GM13977 (cell line): ENCODE measurements around the gene SH3RF3.
A peak's percentile ranks its signal among the peaks of the same experiment; 100 is the strongest.

ENCODE experiments used
- DNase-seq: peaks from one replicate; pipeline ENCODE4 v3.0.0; 2012; ENCODE audit warnings: low spot score
- in situ Hi-C: fragments of 300-500 bp; cut with MboI; formaldehyde crosslinking; loops from one replicate; pipeline ENCODE4 v1.12.0; 2022; ENCODE audit warnings: low sequenced_read_pairs, low pct_unique_long_range_greater_than_20kb, mixed read lengths, inconsistent platforms; ENCODE audit not compliant: unreplicated experiment
- TF ChIP-seq, protein P1 (sequence below): IDR thresholded peaks from 2 replicates; pipeline ENCODE4 v1.5.1; 2012; ENCODE audit warnings: mild to moderate bottlenecking, control low read depth; ENCODE audit not compliant: insufficient read depth; ENCODE audit errors: extremely low read depth, missing control alignments

Gene SH3RF3

GRCh38 chr2:109210431-109211200, 81.6 kb downstream of the SH3RF3 start:
- TF ChIP-seq, protein P1, sequence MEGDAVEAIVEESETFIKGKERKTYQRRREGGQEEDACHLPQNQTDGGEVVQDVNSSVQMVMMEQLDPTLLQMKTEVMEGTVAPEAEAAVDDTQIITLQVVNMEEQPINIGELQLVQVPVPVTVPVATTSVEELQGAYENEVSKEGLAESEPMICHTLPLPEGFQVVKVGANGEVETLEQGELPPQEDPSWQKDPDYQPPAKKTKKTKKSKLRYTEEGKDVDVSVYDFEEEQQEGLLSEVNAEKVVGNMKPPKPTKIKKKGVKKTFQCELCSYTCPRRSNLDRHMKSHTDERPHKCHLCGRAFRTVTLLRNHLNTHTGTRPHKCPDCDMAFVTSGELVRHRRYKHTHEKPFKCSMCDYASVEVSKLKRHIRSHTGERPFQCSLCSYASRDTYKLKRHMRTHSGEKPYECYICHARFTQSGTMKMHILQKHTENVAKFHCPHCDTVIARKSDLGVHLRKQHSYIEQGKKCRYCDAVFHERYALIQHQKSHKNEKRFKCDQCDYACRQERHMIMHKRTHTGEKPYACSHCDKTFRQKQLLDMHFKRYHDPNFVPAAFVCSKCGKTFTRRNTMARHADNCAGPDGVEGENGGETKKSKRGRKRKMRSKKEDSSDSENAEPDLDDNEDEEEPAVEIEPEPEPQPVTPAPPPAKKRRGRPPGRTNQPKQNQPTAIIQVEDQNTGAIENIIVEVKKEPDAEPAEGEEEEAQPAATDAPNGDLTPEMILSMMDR: no peak
- in situ Hi-C loops: no loop called here
- no peak for DNase-seq

DNA sequence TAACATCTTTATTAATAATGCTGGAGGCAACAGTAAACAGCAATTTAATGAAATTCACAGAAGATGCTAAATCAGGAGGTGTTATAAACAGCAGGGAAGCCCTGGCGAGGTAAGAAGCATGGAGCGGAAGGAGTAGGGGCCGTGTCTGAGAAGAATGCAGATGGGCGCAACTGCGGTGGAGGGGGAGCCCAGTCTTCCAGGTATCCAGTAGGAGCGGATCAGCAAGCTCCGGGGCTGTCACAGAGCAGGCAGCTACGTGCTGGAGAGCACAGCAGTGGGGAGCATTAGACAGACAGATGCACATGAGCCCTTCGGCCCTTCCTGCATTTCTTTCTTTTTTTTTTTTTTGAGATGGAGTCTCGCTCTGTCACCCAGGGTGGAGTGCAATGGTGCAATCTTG, 82.3 kb downstream of the SH3RF3 start:
- no peak for DNase-seq
- TF ChIP-seq, protein P1: no peak
- in situ Hi-C loops: no loop called here

GRCh38 chr2:109212836-109213563, 84.0 kb downstream of the SH3RF3 start:
- TF ChIP-seq, protein P1: no peak
- in situ Hi-C loops: no loop called here
- DNase-seq: no peak

- in situ Hi-C loops: no loop called here
- peak; percentile 44 for DNase-seq
- TF ChIP-seq, protein P1: no peak
Observed at GRCh38 chr2:109213646-109214433, 84.8 kb downstream of the SH3RF3 start.

DNA sequence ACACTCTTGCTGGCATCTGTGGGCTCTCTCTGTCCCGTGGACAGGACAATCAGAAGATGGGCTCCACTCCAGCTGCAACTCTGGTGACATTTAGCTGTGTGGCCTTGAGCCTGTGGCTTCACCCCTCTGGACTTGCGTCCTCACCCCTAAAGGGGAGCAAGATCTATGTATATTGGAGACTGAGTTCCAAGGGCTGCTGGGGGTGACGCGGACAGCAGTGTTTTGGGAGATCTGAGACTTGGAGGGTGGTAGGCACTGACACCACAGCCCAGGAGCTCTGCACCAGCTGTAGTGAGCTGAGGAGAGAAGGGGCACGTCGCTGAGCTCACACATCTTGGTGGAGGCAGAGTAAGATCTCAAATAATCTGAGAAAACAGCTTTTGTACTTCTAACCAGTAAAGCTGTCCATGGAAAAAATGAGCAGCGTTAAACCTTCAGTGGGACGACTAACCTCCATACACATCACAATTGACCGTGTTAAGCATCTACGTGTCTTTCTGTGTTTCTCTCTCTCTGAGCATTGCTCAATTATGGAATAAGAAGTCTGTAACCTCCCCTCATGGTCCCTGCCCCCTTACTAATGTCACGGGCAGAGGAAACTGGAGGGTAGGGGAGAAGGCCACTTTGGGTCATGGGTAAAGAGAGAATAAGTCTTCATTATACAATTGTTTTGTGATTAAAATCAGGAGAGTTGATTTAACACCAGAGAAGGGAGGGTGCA, 85.8 kb downstream of the SH3RF3 start:
- in situ Hi-C loops: no loop called here
- TF ChIP-seq, protein P1: no peak
- DNase-seq: no peak

GRCh38 chr2:109215866-109216265, 86.9 kb downstream of the SH3RF3 start:
- TF ChIP-seq, protein P1: no peak
- in situ Hi-C loops: no loop called here
- no peak for DNase-seq
